C4-2B (cell line): ENCODE data around the gene SIX3.

Experiments used
- CTCF ChIP-seq: fragments of 450-650 bp; conservative IDR thresholded peaks from 2 replicates; pipeline ENCODE4 v1.5.1; 2017; ENCODE audit warnings: mild to moderate bottlenecking
- ZFX ChIP-seq: fragments of 450-650 bp; IDR thresholded peaks from 2 replicates; pipeline ENCODE4 v1.6.1; 2017

- no peak for TF ChIP-seq CTCF
- no peak for TF ChIP-seq ZFX
These were observed 39.0 kb upstream of the SIX3 start for GRCh38 chr2:44902217-44903137.
